ENCODE measurements around the gene NIPAL3.

DNA sequence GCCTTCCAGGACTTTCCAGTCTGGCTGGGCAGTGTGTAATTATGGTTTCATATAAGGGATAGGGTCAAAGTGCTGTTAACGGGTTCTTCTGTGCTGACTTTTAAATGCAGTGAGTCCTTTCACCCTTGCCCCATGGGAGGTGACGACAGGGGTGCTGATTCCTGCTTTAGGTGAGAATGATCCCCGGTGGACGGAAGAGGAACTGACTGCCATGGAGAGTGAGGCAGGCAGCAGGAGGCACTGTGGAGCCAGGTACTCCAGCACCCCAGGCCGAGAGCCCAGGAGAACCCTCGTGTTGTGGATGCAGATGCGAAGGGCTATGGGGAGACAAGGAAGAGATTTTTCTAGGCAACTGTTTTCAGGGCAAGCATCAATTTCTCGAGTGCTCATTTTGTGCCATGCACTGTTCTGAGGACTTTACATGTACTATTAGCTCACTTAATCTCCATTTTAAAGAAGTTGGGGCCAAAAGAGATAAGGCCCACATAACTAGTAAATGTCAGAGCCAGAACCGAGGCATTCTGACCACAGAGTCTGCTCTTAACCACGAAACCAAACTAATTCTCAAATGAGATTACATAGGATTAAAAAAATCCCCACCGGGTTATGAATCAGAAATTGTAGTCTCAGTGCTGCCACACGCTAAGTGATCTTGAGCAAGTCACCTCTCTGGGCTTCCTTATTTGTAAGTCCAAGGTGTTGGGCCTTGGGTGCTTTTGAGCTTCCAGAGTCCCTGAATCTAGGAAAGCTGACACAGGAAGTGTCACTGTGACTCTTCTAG lies 30.3 kb upstream of the NIPAL3 start:
- TF ChIP-seq POLR2A (IDR thresholded peaks at IDR 0.05; ENCODE audit: low read depth, low read length) (no peak), CTCF (IDR thresholded peaks at IDR 0.05; ENCODE audit: extremely low read depth in 1 of 2, insufficient read depth in 1 of 2, low read depth in 1 of 2, low read length in 2 of 2) (peak; percentile 46 to 61), EZH2 (IDR thresholded peaks at IDR 0.05; ENCODE audit: borderline replicate concordance, low read depth, low read length, severe bottlenecking) (no peak), POLR2AphosphoS5 (IDR thresholded peaks at IDR 0.05; ENCODE audit: insufficient read depth, low read depth, low read length) (no peak), GATA2 (IDR thresholded peaks at IDR 0.05; ENCODE audit: insufficient read depth, insufficient read length, low read depth, low read length) (no peak), JUN (IDR thresholded peaks at IDR 0.05; ENCODE audit: borderline replicate concordance, insufficient read depth, insufficient read length, low read depth) (no peak)
- TF ChIP-seq, protein P1, sequence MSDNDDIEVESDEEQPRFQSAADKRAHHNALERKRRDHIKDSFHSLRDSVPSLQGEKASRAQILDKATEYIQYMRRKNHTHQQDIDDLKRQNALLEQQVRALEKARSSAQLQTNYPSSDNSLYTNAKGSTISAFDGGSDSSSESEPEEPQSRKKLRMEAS (IDR thresholded peaks at IDR 0.05; ENCODE audit: insufficient read depth, insufficient read length), result no peak
